CMK (cell line): ENCODE measurements around the gene C2orf42.
"Not testable (repeated sequence)": the region's sequence is repeated elsewhere in the genome, so short reads cannot be mapped to it uniquely, and the experiment has no call there.

Source experiments
- DNase-seq: peaks from one replicate; pipeline ENCODE4 v3.0.0-alpha.2; 2010; ENCODE audit warnings: low read depth

The C2orf42 gene

DNA sequence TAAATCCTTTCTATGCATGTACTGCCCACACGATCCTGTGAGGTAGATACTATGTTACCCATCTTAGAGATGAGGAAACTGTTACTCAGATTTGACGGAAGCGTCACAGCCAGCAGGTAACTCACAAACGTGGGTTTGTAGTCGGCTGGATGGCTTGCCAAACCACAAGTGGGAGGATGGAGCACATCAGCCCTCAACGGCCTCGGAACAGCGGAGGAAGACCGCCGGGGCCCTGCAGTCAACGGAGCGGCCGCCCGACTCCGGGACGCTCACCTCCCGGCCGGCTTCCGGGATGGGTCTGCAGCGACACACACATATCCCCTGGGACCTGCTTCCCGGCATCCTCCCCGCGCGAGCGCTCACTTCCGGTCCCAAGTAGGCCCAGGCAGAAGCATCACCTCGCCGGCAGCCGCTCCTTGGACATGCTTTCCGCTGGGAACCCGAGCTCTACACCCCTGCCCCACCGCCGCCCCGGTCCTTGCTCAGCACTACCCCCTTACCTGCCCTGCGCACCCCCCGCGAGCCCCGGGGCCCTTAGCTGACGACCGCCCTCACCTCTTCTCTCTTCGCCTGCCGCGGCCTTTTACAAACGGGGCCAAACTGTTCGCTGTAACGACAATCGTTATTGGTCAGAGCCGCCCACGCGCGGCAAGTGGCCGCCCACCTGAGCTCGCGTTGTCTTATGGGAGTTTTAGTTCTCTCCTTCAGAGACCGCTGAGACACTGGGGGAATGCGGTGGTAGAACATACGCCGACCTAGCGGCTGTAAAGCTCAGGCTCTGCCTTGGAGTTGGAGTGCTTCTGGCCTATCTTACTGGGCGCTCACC, at the start of gene C2orf42:
TSS of gene C2orf42 (minus strand) at position 602 of the 826 bp plus-strand sequence. CDS start 9,034 bp downstream, outside the sequence.
- peak; percentile 88 for DNase-seq

DNA sequence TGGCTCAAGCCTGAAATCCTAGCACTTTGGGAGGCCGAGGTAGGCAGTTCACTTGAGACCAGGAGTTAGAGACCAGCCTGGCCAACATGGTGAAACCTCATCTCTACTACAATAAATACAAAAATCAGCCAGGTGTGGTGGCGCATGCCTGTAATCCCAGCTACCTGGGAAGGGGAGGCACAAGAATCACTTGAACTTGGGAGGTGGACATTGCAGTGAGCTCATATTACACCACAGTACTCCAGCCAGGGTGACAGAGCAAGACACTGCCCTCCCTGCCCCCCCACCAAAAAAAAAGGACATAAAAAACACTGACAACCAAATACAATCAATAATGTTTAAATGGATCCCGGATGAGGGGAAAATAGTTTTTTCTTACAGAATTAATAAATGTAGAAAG, 49.8 kb upstream of the C2orf42 start:
- DNase-seq: no peak

DNA sequence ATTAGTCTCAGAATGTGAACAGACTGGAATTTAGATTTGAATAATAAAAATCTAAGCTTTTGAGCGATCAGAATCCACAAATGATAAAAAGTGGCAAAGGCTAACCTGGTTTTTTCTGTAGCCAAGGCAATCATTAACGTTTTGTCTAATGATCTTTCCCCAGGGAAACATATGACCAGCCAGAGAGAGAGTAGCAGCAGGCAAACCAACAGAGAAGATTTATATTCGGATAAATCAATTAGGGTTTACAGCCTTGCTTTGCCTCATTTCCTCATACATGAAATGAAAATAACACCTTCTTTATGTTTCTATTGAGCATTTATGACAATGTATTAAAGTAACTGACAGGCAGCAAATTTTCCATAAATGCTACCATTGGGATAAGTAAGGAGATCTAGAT, 43.1 kb upstream of the C2orf42 start:
- DNase-seq: no peak

DNA sequence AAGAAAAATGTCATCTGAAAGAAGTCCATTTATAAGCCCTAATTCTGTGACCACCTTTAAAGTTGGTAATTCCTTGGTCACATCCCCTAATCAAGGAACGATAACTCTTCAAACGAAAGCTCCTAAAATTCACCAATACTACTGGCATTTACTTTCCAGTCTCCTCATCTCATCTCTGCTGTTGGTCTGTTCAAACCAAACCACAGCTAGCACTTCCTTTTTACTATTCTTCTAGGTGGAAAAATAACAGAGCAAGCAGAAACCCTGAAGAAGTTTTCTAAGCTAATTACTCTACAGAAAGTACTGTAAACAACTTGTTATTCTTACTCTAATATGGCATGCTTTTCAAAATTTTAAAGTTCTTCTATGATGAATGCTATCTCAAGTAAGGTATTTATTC, 36.0 kb upstream of the C2orf42 start:
- no peak for DNase-seq

DNA sequence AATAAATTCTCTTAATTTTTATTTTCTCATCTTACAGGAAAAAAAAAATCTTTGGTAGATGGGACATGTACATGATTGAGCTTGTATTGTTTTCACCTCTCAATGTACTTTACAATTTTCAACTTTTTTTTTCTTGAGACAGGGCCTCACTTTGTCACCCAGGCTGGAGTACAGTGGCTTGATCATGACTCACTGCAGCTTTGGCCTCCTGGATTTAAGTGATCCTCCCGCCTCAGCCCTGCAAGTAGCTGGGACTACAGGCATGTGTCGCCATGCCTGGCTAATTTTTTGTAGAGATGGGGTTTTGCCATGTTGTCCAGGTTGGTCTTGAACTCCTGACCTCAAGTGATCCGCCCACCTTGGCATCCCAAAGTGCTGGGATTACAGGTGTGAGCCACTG, 32.5 kb upstream of the C2orf42 start:
- not testable (repeated sequence) for DNase-seq

DNA sequence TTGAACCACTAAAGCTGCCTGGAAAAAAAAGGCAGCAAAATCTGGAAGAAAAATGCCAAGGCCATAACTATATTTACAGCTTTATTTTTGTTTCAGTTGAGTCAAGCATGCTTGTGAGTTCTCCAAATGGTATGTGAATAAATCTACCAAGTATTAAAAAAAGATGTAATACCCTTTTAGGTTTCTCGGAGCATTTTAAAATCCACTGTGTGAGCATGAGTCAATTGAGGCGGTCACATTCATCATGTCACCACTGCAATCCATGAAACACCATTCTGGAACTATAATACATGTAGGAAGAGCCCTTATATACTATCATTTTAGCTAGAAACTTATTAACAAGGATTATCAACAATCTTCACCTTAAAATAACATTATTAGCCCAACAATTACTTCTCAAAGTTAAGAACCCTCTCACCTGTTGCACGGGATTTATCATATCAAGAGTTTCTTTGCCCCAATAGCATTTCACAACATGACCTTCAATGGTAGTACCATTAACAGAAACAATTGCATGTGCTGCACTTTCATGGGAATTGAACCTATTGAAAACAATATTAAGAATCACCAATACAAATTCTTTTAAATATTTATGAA, 24.2 kb upstream of the C2orf42 start:
- DNase-seq: no peak

DNA sequence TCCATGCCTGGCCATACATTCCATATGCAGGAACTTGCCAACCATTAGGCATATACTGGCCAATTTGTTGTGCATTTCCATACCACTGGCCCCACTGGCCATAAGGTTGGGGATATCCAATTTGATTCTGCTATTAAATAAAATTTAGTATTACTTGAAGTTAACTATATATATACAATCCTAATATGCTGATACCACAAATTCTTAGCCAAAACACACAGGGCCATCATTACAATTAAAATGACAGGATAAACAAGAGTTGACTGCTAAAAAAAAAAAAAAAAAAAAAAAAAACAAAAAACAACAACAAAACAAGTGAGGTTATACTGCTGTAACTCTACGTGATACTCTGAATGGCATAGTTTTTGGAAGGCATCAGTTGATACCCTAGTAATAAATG, 23.5 kb upstream of the C2orf42 start:
- DNase-seq: no peak

DNA sequence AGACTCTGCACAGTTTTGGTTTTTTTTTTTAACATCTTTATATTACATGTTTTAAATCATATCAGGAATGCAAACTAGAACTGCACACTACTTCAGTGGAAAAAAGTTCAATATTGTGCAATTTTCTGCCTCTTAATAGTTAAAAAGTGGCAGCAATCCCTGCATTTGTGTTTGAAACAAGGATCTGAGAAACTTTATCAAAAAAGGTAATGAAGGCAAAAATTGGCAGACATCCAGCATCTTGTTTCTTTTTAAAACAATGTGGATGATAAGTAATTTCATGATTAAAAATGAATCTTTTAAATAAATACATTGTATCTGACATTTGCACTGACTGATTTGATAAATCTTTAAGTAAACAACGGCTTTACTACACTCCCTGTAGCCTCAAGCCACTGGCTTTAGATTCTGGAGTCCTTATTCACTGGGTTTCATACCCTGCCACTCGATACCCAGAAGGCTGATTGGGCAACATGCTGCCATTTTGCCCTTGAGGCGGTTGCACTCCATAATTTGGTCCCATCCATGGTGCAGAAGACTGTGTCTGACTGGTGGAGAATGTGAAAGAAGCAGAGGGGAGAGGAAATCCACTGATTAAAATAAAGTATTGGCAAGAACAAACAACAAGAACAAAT, 21.6 kb upstream of the C2orf42 start:
- DNase-seq: no peak

DNA sequence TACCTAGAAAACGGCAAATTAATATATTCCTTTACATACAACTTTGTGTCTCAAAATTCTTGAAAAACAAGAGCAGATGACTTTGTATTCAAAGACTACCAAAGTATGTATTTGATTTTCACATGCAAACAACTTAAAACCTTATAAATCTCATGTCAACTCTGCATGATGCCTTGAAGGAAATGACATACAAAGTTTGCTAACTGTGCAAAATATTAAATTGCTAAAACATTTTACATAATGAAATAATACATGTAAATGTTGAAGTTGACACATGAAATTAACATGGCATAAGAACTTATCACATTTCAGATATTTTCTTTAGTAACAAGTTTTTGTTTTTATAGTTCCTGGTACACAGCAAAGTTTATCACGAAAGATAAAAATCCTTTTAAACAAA, 20.8 kb upstream of the C2orf42 start:
- no peak for DNase-seq

DNA sequence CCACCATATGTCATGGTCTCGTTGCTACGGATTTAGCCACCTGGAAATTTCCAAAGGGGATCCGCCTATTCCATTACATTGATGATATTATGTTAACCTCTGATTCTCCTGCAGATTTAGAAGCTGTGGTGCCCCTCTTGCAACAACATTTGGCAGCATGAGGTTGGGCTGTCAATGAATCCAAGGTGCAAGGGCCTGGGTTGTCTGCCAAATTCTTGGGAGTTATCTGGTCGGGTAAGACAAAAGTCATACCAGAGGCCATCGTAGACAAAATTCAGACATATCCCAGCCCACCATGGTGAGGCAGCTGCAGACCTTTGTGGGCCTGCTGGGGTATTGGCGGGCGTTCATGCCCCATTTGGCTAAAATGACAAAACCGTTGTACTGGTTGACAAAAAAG, 13.6 kb upstream of the C2orf42 start:
- no peak for DNase-seq

DNA sequence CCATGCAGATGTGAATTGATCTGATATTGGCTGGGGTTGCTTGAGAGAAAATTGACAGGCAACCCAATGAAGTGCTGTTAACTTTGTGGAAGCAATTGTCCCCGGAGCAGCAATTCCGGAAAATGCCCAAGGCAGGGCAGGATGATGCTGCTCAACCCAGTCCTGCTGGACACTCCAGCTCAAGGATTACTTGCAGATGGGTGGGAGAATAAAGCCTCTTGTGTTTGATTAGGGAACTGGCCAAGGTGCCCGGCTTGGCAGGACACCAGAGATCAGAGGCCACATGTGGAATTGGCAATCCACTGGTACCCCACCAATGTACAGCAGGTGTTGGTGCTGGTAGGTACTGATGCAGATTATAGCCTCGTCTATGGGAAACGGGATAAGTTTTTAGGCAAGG, 12.3 kb upstream of the C2orf42 start:
- no peak for DNase-seq

DNA sequence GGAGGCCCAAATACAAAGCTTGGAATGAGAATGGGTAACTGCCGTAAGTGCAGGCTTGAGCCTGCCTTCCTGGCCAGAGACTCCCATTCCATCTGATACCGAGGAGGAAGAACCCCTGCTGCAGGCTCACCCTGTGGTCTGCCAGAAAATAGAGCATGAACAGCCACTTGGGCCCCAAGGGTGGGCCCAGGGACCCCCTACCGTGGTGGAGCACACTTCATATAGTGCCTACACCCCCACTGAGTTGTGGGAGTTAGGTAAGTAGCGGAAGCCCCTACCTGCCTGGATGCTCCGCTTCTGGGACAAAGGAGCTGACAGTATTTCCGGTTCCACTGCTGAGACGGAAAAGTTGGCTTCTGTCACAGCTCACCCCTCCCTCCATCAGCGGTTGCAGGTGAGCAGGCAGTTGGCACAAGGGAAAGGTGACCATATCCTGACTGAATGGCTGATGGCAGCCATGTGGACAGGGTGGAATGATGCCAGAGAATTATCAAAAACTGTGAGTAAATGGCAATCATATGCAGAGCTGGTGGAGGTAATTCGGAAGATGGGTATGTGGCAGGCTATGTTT, 11.5 kb upstream of the C2orf42 start:
- no peak for DNase-seq

DNA sequence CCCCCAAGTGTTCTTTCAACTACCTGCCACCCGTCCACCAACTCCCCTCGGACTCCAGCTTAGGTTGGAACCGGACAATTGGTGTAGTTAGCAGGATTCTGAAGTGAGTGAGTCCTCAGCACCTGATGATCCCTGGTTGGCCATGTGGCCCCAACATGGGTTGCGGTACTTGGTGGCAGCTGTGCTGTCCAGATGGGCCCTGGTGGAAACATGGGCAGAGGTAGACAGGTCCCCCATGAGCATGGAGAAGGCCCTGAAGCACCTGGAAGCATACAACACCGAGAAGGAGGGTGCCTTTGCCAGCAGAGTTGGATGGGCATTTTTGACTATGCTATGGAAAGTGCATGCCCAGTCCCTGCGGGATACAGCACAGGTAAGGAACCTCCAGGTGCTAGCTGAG, 11.0 kb upstream of the C2orf42 start:
- DNase-seq: no peak

DNA sequence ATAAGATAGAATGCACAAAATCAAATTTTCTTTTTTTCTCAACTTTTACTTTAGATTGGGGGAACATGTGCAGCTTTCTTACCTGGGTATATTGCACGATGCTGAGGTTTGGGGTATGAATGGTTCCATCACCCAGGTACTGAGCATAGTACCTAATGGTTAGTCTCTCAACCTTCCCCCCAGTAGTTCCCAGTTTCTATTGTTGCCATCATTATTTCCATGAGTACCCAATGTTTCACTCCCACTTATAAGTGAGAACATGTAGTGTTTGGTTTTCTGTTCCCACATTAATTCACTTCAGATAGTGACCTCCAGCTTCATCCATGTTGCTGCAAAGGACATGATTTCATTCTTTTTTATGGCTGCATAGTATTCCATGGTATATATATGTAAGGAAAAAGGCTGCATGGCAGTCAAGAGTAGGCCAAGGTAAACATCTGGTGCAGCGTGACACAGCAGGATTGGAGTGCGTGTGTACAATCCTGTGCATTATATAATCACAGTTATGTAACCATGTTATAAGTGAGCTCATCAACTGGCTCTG, 10.5 kb upstream of the C2orf42 start:
- DNase-seq: no peak

DNA sequence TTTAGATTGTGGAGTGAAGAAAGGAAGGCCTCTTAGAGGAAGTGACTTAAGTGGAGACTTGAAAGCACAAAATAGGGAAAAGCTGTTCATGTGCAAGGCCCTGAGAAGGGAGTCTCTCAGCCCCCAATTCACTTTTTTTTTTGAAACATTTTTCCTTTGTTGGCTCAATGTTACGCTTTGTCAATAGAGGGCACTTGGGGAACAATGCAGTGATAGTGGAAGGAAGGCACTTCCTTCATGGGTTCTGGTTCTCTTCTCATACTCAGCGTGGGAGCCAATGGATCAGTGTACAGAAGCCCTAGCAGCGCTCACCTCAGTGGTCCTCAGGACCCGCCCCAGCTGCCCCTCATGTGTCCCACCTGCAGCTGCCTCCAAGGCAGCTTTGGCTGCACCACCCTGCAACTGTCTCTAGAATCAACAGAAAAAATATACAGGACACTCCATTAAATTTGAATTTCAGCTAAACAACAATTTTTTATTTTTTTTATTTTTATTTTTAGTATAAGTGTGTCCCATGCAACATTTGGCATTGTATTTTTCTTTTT, 8.6 kb upstream of the C2orf42 start:
- DNase-seq: no peak

DNA sequence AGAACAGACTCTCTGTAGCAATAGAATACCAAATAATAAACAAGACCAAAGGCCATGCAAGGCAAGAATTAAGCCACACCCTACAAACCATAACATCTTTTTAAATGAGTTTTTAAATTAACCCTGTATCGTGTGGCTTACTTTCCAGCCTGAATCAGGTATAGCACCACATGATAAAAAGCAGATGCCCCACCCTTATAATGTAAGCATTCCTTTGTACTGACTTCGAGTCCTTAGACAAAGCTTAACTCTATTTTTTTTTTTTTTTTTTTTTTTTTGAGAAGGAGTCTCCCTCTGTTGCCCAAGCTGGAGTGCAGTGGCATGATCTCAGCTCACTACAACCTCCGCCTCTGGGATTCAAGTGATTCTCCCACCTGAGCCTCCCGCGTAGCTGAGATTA, 1.7 kb upstream of the C2orf42 start:
- DNase-seq: no peak

DNA sequence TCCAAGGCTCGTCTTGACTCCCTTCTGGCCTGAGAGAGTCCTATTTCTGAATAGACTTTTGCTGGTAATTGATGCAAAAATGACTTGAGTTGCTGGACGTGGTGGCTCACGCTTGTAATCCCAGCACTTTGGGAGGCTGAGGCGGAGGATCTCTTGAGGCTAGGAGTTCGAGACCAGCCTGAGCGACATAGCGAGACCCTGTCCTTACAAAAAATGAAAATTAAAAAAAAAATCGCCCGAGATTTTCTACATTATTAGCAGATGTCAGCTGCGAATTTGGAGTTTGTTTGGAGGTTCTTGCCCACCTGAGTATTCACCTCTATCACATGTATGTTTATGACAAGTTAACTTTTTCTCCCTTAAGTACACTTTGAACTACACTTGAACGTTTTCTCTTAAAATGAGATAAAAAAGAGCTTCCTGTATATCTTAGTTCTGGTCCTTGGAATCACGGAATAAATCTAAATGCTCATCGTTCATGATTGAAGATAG, 471 bp upstream of the C2orf42 start:
- DNase-seq: no peak

DNA sequence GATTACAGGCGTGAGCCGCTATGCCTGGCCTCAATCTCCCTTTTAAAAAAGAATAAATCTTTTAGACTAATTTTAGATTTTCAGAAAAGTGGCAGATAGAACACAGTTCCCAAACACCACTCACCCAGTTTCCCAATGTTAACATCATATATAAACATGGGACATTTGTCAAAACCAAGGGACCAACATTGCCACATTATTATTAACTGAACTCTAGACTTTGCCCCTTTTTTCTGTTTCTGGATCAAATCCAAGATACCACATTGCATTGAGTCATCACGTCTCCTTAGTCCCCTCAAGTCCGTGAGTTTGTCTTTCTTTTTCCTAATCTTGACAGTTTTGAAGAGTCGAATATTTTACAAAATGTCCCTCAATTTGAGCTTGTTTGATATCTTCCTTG, 2.4 kb downstream of the C2orf42 start:
- no peak for DNase-seq

DNA sequence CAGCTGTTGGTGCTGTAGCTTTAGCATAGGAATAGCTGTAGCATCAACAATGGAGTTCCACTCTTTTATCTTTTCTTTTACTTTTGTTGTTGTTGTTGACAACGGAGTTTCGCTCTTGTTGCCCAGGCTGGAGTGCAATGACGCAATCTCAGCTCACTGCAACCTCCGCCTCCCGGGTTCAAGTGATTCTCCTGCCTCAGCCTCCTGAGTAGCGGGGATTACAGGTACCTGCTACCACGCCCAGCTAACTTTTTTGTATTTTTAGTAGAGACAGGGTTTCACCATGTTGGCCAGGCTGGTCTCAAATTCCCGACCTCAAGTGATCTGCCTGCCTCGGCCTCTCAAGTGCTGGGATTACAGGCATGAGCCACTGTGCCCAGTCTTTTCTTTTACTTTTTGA, 3.6 kb downstream of the C2orf42 start:
- DNase-seq: not testable (repeated sequence)

DNA sequence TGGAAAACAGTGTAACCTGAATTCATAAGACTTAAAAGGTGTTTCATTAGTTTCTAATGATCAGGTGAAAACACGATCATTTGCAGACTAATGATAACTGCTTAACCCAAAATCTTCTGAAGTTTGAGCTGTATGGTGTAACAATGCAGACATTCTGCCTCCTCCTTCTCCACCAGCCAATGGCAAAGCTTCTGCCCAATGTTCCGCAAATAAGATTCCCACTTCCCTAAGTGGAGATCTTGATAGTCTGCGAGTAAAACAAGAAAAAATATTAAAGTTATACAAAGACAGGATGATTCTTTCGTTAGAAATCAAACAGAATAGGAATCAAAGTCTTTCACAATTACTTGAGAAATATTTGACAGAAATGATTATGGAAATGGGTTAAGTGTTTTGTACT, 8.1 kb downstream of the C2orf42 start:
- no peak for DNase-seq

DNA sequence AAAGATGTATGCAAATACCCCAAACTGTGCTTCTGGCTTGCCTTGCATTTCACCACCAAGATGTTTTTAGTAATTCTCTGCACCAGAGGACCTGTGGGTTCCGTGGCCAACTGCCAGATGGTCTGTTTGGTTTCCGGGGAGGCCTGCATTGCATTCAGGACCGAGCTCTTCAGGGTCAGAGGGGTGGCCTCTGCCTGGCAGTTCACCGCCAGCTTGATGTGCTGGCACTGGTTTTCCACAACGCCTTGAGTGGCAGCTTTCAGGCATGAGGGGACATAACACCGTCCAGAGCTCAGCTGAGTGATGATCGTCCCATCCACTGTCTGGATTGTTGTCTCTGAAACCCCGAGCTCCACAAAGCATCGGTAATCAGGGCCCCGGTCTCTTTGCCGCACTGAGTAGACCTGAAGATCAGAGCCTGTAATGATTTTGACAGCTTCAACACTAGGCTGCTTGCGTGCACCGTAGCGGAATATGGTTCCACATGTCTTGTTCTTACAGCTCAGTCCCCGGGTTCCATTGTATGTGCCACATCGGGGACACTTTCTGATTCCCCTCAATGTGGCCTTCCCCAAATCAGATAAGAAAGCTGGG, 9.4 kb downstream of the C2orf42 start:
- no peak for DNase-seq

DNA sequence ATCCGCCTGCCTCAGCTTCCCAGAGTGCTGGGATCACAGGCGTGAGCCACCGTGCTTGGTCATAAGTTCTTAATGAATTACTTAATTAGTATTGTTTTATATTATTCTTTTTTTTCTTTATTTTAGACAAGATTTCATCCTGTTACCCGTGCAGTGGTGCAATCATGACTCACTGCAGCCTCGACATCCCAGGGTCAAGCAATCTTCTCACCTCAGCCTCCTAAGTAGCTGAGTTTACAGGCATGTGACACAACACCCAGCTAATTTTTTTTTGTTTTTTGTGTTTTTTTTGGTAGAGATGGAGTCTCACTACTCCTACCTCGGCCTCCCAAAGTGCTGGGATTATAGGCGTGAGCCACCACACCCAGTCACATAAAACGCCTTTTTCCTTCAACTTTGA, 17.3 kb downstream of the C2orf42 start:
- DNase-seq: no peak
